A204.1 (cell line): ENCODE data around the gene ZNF827.

Experiments
- FAIRE-seq: peaks from 2 replicates; lab custom pipeline; 2012; peaks lifted over from hg19 to GRCh38; lab: Jason Lieb, UNC

The ZNF827 gene

DNA sequence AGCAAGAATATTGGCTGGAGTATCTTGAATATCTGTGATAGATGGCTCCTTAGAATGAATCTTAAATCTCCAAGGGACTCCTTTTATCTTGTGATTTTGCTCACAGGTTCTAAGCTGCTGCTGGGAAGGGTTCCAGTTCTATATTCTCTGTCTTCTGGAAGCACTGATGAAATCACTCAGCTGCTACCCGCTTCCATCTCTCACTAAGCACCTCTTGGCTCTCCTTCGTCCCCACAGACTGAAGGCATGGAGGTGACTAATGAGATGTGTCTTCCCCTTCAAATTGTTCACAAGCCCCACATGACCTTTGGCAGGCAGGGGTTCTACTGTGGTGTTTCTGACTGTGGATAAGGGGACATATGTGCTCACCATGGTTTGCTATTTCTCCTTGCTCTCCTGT is 182.8 kb downstream of the ZNF827 start:
- no peak for FAIRE-seq

DNA sequence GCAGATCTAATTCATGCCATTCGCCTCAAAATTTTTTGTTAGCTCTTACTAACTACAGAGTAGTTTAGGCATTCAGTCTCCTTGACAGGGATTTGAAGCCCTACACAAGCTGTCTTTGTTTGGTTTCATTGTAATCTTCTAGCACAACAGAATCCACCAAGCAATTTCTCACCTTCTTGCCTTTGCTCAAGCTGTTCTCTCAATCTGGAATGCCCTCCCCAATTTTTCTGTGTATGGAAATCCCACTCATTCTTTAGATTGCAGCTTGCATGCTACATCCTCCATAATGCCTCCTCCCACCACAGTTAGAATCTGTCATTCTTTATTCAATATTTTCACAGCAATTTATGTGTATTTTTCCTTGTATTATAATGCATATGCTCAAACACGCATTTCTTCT is 195.0 kb downstream of the ZNF827 start:
- no peak for FAIRE-seq

DNA sequence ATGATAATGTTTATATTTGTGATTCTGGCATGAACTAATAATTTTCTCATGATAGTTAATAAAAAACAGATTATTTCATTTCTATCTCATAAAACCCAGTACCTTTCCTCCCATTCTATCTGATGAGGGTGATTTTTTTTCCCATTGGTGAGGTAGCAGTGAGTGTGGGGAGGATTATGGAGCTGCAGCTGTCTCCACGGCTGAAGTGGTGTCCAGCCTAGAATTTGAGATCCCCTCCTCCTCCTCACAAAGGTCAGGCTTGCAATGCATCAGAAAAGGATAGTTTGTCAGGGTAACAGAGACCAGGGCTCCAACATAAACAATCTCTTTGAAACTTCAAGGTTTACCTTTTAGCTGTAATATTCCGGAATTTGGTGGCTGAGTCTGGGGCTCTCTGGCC is 197.8 kb downstream of the ZNF827 start:
- FAIRE-seq = no peak

DNA sequence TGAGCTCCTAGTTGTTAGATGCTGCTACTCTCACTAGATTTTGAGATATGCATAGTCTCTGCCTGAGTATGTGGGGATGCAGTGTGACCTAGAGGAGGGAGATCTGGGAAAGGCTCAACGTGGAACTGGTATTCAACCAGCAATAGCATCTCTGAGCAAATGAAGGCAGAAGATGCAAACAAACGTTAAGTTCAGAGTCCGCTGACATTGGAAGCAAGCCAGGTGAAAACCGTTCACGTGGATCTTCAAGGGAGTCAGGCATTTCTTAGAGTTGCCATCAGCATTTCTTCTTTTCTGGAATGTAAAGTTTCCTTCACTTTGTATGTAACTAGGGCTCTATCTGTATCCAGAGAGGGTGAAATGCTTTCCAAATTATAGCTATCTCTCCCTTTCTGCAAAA is 198.8 kb downstream of the ZNF827 start:
- FAIRE-seq = no peak

DNA sequence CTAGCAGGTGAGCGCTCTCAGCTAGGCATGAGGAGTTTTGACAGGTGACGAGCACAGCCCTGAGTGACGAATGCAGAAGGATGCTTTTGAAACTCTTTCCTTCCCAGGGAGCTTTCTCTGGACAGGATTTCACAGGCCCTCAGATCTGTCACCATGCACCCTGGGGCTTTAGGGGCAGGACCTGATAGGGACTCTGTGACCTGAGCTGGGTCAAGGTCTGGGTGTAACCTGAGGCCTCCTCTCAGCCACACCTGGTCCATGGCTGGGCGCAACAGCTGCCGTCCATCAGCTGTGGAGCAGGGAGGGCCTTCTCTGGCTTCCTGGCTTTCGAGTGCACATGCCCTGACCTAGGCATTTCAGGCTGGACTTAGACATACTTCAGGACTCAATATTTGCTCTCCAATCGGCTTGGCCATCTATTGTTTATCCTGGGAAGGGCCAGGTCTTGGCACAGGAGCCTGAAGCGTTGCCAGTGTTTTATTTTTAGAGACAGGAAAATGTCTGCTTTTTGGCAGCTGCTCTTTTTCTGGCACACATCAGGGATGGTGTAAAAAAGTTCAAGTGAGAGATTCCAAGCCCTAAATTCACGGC is 202.3 kb downstream of the ZNF827 start:
- FAIRE-seq = no peak

GRCh38 chr4:145735827-145736226 is 202.8 kb downstream of the ZNF827 start:
- FAIRE-seq = no peak

GRCh38 chr4:145735347-145735675 is 203.3 kb downstream of the ZNF827 start:
- FAIRE-seq = no peak

DNA sequence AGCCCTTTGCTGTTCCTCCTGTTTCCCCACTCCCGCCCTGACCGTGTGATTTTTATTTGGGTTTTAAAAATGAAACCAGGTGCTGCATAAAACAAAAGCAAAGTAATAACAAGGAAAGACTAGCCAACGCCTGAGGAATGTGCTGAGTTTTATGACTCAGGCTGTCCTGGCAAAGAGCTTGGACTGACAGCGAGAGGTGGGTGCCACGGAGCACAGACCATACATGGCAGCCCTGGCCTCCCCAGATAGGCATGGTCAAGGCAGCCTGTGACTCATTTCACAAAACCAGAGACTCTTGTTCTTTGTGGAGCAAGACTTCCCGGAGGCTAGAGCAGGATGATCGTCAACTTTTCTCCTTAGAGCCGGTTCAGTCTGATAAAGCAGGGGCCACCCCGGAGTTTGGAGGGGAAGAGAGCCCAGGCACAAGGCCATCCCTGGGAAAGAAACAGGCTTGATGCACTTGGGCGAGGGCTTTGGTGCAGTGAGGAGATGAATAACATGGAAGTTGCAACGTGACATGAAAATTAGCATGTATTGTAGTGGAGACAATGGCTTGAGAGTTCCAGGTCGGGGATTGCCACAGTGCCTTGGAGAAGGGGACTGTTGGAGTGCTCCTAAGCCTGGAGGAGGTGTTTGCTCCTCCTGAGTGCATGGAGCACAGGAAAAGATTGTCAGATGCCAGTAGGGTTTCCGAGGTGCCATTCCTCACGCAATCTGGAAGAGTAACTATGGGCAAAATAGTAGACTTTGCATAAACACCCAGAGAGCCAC is 203.9 kb downstream of the ZNF827 start:
- FAIRE-seq = no peak

GRCh38 chr4:145734031-145734430 is 204.6 kb downstream of the ZNF827 start:
- FAIRE-seq = no peak

DNA sequence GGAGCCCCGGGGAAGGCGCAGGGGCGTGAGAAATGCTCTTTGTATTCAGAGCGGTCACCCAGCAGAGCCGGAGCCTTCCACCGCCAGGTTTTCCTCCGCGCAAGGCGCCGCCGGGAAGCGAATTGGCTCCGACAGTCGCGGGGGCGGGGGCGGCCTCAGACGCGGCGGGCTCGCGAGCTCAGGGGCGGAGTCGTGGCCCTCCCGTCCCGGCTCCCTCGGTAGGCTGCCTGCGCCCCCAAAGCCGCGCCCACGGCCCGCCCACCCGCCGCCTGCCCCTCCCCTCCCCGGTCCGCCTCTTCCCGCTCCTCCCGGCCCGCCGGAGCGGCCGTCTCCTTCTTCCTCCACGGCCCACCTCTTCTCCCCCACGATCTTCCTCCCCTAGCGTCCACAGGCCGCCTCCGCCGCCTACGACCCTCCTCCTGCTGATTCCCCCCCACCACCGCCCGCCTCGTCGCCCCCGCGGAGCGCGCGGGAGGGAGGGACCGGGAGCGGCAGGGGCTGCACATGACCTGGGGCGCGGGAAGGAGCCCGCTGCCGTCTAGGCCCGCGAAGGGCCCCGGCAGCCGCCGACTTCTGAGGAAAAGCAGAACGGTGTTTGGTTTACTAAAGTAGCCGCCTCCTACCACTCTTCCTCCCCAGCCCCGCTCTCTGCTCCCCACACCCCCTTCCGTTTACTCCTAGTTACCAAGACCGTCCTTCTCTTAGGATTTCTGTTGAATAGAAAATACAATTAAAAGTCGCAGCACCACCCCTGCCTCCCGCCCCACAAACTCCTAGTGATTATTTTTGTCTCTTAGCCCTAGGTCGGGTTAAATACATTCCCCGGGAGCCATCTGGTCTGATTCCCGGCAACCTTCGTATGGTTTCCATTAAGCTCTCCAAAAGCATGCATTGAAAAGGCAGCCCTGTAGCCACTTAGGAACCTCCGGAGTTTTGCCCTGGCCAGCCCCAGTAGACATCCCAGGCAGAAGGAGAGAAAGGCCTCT is 205.4 kb downstream of the ZNF827 start:
- FAIRE-seq = no peak

GRCh38 chr4:145732001-145732815 is 206.4 kb downstream of the ZNF827 start:
- FAIRE-seq = no peak

- FAIRE-seq = no peak
These were observed 207.6 kb downstream of the ZNF827 start for GRCh38 chr4:145731028-145731427.

- FAIRE-seq = no peak
These were observed 208.6 kb downstream of the ZNF827 start for GRCh38 chr4:145730026-145730425.

GRCh38 chr4:145723336-145723735 is 215.3 kb downstream of the ZNF827 start:
- FAIRE-seq = no peak

DNA sequence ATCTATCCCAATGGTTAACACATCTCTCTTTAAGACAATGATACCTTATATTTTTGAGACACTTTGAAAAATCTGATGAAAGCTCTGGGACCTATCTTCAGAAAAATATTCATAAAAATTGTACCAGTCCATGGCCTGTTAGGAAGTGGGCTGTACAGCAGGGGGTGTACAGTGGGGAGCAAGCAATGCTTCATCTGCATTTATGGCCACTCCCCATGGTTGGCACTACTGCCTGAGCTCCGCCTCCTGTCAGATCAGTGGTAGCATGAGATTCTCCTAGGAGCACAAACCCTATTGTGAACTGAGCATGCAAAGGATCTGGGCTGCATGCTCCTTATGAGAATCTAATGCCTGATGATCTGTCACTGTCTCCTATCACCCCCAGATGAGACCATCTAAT is 216.1 kb downstream of the ZNF827 start:
- no peak for FAIRE-seq

GRCh38 chr4:145720656-145721055 is 218.0 kb downstream of the ZNF827 start:
- no peak for FAIRE-seq

DNA sequence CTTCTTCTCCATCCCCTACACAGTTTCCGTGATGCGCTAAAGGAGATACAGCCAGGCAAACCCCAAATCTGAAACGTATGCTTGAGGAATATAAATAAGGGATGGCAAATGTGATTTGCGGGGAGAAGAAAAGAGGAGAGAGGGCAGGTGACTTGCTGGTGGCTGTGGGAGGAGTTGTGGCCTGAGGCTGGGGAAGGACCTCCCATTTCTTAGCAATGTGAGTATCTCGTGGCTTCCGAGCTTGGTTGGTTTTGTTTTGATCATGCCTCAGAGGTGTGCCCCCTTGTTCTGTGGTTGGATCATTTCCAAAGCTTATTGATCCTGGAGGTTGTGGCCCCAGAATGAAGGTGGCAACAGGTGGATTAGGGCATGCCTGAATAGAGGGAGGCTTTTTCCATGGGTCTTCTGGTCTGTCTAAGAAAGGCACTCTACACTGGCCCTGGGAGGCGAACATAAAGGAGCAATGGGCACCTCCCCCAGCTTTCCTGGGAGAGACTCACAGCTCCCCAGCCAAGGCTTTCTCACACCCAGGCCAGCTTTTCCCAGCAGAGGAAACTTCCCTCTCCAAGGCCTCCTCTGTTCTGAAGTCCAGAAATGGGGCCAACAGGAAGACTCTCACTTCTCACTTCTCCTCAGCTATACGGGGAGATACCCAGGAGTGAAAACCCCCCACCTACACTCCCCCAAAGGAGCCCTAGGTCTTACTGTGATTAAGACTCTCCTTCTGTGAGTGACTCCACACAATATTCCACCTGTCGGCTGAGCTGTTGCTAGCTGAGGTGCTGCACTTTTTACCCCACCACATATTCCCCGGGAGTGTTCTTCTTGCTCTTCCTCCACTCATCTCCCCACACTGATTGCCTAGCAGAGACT is 218.6 kb downstream of the ZNF827 start:
- FAIRE-seq = no peak

- FAIRE-seq = no peak
These were observed 221.9 kb downstream of the ZNF827 start for GRCh38 chr4:145716661-145717200.

GRCh38 chr4:145716200-145716599 is 222.4 kb downstream of the ZNF827 start:
- no peak for FAIRE-seq

GRCh38 chr4:145709843-145710242 is 228.8 kb downstream of the ZNF827 start:
- FAIRE-seq = no peak

DNA sequence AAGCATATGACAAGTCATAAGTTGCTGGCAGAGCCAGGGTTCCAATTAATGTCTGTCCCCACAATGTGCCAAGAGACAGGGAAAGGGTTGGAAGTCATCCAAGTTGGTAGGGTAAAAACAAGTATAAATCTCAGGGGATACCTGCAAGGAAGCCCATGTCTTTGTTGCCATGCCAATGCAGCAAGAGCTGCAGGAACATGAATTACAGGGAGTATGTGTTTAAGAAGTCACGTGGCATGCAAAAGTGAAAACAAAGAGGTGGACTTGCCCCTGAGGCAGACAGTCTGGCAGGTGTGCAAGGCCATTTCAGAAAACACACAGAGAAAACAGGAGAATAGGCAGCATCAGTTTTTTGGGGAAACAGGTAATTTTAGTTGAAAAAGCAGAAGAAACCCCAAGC is 229.3 kb downstream of the ZNF827 start:
- FAIRE-seq = no peak
